GM23338 (cell line): ENCODE data around the gene MAPK11. TPM values are rescaled to one million over a fixed set of nuclear protein-coding genes. Genes with fewer than 3 reads are reported as not detected.

ENCODE experiments used
- ATAC-seq: fragments of 200-7000 bp; cut with Tn5 transposase; 3 replicates; pipeline ENCODE4 v1.9.1; 2020
- DNase-seq: peaks from one replicate; pipeline ENCODE4 v3.0.0-alpha.2; 2015; ENCODE audit warnings: low spot score
- H2AFZ ChIP-seq: fragments of 200-600 bp; sonication (generic); 2 replicates; pipeline ENCODE4 v1.8.0; 2016; ENCODE audit warnings: antibody characterized with exemption, mild to moderate bottlenecking, moderate library complexity
- H3F3A ChIP-seq: fragments of 200-600 bp; sonication (generic); replicated peaks from 2 replicates; pipeline ENCODE4 v1.8.0; 2017; ENCODE audit warnings: antibody characterized with exemption, mixed run types, low read depth
- H3K27ac ChIP-seq: fragments of 200-600 bp; sonication (generic); 2 replicates; pipeline ENCODE4 v1.6.1; 2016; ENCODE audit warnings: low read depth
- H3K27me3 ChIP-seq: fragments of 200-600 bp; sonication (generic); 2 replicates; pipeline ENCODE4 v1.8.0; 2016; ENCODE audit warnings: mild to moderate bottlenecking, mixed run types, moderate library complexity; ENCODE audit not compliant: insufficient read depth
- H3K36me3 ChIP-seq: fragments of 200-600 bp; sonication (generic); 2 replicates; pipeline ENCODE4 v1.8.0; 2016; ENCODE audit warnings: mild to moderate bottlenecking; ENCODE audit not compliant: insufficient read depth
- H3K4me1 ChIP-seq: fragments of 200-600 bp; sonication (generic); 2 replicates; pipeline ENCODE4 v1.8.0; 2016; ENCODE audit warnings: mild to moderate bottlenecking, moderate library complexity; ENCODE audit not compliant: insufficient read depth
- H3K4me2 ChIP-seq: fragments of 200-600 bp; sonication (generic); 2 replicates; pipeline ENCODE4 v1.7.1; 2017; ENCODE audit warnings: mixed run types
- H3K4me3 ChIP-seq: fragments of 200-600 bp; sonication (generic); 2 replicates; pipeline ENCODE4 v1.6.1; 2016; ENCODE audit warnings: mixed run types
- H3K79me2 ChIP-seq: fragments of 200-600 bp; sonication (generic); replicated peaks from 2 replicates; pipeline ENCODE4 v1.8.0; 2017; ENCODE audit warnings: mild to moderate bottlenecking; ENCODE audit not compliant: insufficient read depth
- H3K9me2 ChIP-seq: fragments of 200-600 bp; sonication (generic); 2 replicates; pipeline ENCODE4 v1.8.0; 2017; ENCODE audit not compliant: insufficient read depth
- H4K20me1 ChIP-seq: fragments of 200-600 bp; sonication (generic); replicated peaks from 2 replicates; pipeline ENCODE4 v1.8.0; 2017; ENCODE audit warnings: mild to moderate bottlenecking; ENCODE audit not compliant: insufficient read depth
- H3K27ac Mint-ChIP-seq: 2 replicates; pipeline ENCODE4 v1.8.0; 2020; ENCODE audit warnings: inconsistent platforms, mild to moderate bottlenecking, moderate library complexity, mixed read lengths
- H3K27me3 Mint-ChIP-seq: 3 replicates; pipeline ENCODE4 v1.8.0; 2022; ENCODE audit warnings: low read depth, mild to moderate bottlenecking, moderate library complexity, mixed read lengths, inconsistent platforms; ENCODE audit not compliant: insufficient read depth, poor library complexity
- H3K36me3 Mint-ChIP-seq: 3 replicates; pipeline ENCODE4 v1.8.0; 2021; ENCODE audit warnings: low read depth, mild to moderate bottlenecking, inconsistent platforms, moderate library complexity, mixed read lengths
- H3K4me1 Mint-ChIP-seq: 3 replicates; pipeline ENCODE4 v1.8.0; 2020; ENCODE audit warnings: mild to moderate bottlenecking, inconsistent platforms, mixed read lengths
- H3K4me3 Mint-ChIP-seq: 3 replicates; pipeline ENCODE4 v1.8.0; 2021; ENCODE audit warnings: moderate library complexity, mild to moderate bottlenecking, inconsistent platforms, mixed read lengths
- H3K9me3 Mint-ChIP-seq: 3 replicates; pipeline ENCODE4 v1.8.0; 2020; ENCODE audit warnings: moderate library complexity, mild to moderate bottlenecking, inconsistent platforms, mixed read lengths
- CREB1 ChIP-seq: fragments of 250-450 bp; sonication (Bioruptor Pico); IDR thresholded peaks from 2 replicates; pipeline ENCODE4 v1.5.0; 2020; ENCODE audit warnings: low read depth, mild to moderate bottlenecking, moderate library complexity
- EZH2 ChIP-seq: fragments of 200-600 bp; sonication (generic); IDR thresholded peaks from one replicate; pipeline ENCODE4 v1.8.0; 2017; ENCODE audit warnings: antibody characterized with exemption, mild to moderate bottlenecking, low read depth; ENCODE audit not compliant: unreplicated experiment
- EZH2phosphoT487 ChIP-seq: fragments of 200-600 bp; sonication (generic); IDR thresholded peaks from one replicate; pipeline ENCODE4 v1.8.1; 2018; ENCODE audit warnings: antibody characterized with exemption; ENCODE audit not compliant: unreplicated experiment
- JUNB ChIP-seq: IDR thresholded peaks from one replicate; pipeline ENCODE4 v1.6.1; 2016; ENCODE audit warnings: antibody characterized with exemption; ENCODE audit not compliant: unreplicated experiment
- NANOG ChIP-seq: IDR thresholded peaks from 2 replicates; pipeline ENCODE4 v1.6.1; 2016; ENCODE audit warnings: antibody characterized with exemption, borderline replicate concordance
- POLR2AphosphoS5 ChIP-seq: IDR thresholded peaks from 2 replicates; pipeline ENCODE4 v1.6.1; 2016; ENCODE audit warnings: antibody characterized with exemption, low read depth
- STAT1 ChIP-seq: IDR thresholded peaks from one replicate; pipeline ENCODE4 v1.6.1; 2016; ENCODE audit warnings: antibody characterized with exemption; ENCODE audit not compliant: unreplicated experiment
- ZNF114 ChIP-seq: fragments of 250-450 bp; sonication (Bioruptor Pico); IDR thresholded peaks from 2 replicates; pipeline ENCODE4 v1.5.0; 2020; ENCODE audit warnings: mild to moderate bottlenecking, moderate library complexity
- ZNF331 ChIP-seq: fragments of 250-450 bp; sonication (Bioruptor Pico); IDR thresholded peaks from 2 replicates; pipeline ENCODE4 v1.5.0; 2020; ENCODE audit warnings: low read depth, mild to moderate bottlenecking, moderate library complexity
- polyA plus RNA-seq: library from polyadenylated mRNA; unstranded; fragments of >200 nt; fragmentation: Nextera tagmentation; extraction: Ambion mirVana; gene quantifications from 2 replicates; pipeline ENCODE4 v1.2.1, GENCODE V29; 2016
- total RNA-seq: library from RNA; depleted of rRNA; stranded (reverse); fragments of >200 nt; shearing (Covaris generic); gene quantifications from 2 replicates; pipeline ENCODE4 v1.2.3, GENCODE V29; 2014
- TF ChIP-seq, protein P1 (sequence below), 2 experiments: fragments of 200-600 bp in 1 of 2; sonication (generic) in 1 of 2; conservative IDR thresholded peaks; 2 replicates each; pipeline versions ENCODE4 v1.5.1 to v1.6.1; 2016 to 2017; ENCODE audit warnings: antibody characterized with exemption in 2 of 2, low read depth in 2 of 2, mild to moderate bottlenecking in 2 of 2, moderate library complexity in 1 of 2
- TF ChIP-seq, protein P2 (sequence below): IDR thresholded peaks from one replicate; pipeline ENCODE4 v1.6.1; 2018; ENCODE audit warnings: antibody characterized with exemption; ENCODE audit not compliant: unreplicated experiment
- TF ChIP-seq, protein P3 (sequence below): IDR thresholded peaks from 2 replicates; pipeline ENCODE4 v1.6.1; 2016; ENCODE audit warnings: antibody characterized with exemption
- TF ChIP-seq, protein P4 (sequence below): fragments of 250-450 bp; sonication (Bioruptor Pico); IDR thresholded peaks from 2 replicates; pipeline ENCODE4 v1.5.0; 2020; ENCODE audit warnings: mild to moderate bottlenecking, moderate library complexity

The MAPK11 gene
- total and polyA plus RNA-seq, 2 experiments from 2014 or later: 0.34 to 1.9 TPM

DNA sequence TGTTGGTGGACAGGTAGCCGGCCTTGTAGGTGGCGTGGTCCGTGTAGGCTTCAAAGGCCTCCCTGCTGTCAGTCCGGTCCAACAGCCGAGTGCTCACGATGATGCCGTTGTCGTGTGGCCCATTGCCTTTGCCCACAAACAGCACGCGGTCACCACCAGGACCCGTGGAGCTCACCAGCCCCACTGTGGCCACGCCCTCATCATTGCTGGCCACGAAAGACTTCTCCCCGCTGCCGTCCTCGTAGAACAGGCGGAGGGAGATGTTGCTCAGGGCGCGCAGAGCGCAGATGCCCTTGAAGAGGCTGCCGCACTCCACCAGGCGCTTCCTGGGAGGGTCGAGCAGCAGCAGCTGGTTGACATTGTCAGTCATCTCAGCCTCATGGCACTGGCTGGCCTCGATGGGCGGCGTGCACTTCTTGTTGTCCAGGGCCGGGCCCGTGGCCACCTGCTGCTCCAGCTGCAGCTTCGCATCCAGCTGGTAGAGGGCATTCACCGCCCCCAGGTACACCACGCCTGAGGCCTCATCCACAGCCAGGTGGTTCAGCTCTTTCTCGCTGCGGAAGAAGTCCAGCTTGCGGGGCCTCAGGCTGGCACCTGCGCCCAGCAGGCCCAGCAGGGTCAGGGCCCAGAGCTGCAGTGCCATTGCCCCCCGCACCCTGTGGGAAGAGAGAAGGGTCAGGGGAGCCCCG, 19.9 kb upstream of the MAPK11 start:
- H3K27me3 ChIP-seq: no peaks in the 10 kb centered on the region
- H3K9me2 ChIP-seq: no peaks in the 10 kb centered on the region
- no peak overlapping the region for H3K27ac ChIP-seq
- Mint-ChIP-seq H3K27me3 (peaks cover 12% of the 10 kb centered on the region), H3K27ac (no peak overlapping the region), H3K9me3 (no peaks in the 10 kb centered on the region; the same call in 2 of the 3 replicates), H3K4me1 (peaks cover 12% of the 10 kb centered on the region), H3K4me3 (no peak overlapping the region), H3K36me3 (peaks cover 12% of the 10 kb centered on the region)
- H3K4me2 ChIP-seq: no peak overlapping the region
- no peaks in the 10 kb centered on the region for H3F3A ChIP-seq
- no peaks in the 10 kb centered on the region; the same call in 1 of the 2 replicates for H4K20me1 ChIP-seq
- H3K4me3 ChIP-seq: no peak overlapping the region
- no peaks in the 10 kb centered on the region for H3K36me3 ChIP-seq
- peaks cover 20% of the 10 kb centered on the region for H3K4me1 ChIP-seq
- H2AFZ ChIP-seq: no peak overlapping the region
- H3K79me2 ChIP-seq: peaks cover 22% of the 10 kb centered on the region
- ATAC-seq: no peak
- TF ChIP-seq, protein P1, sequence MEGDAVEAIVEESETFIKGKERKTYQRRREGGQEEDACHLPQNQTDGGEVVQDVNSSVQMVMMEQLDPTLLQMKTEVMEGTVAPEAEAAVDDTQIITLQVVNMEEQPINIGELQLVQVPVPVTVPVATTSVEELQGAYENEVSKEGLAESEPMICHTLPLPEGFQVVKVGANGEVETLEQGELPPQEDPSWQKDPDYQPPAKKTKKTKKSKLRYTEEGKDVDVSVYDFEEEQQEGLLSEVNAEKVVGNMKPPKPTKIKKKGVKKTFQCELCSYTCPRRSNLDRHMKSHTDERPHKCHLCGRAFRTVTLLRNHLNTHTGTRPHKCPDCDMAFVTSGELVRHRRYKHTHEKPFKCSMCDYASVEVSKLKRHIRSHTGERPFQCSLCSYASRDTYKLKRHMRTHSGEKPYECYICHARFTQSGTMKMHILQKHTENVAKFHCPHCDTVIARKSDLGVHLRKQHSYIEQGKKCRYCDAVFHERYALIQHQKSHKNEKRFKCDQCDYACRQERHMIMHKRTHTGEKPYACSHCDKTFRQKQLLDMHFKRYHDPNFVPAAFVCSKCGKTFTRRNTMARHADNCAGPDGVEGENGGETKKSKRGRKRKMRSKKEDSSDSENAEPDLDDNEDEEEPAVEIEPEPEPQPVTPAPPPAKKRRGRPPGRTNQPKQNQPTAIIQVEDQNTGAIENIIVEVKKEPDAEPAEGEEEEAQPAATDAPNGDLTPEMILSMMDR (conservative IDR thresholded peaks at IDR 0.05; ENCODE audit: low read depth in 2 of 2): no peak
- TF ChIP-seq STAT1 (no peak), EZH2phosphoT487 (no peak), POLR2AphosphoS5 (no peak), ZNF114 (CRISPR knock-in tag) (no peak), ZNF331 (CRISPR knock-in tag) (no peak), JUNB (no peak), NANOG (no peak), EZH2 (no peak), CREB1 (CRISPR knock-in tag) (no peak)
- TF ChIP-seq, protein P2, sequence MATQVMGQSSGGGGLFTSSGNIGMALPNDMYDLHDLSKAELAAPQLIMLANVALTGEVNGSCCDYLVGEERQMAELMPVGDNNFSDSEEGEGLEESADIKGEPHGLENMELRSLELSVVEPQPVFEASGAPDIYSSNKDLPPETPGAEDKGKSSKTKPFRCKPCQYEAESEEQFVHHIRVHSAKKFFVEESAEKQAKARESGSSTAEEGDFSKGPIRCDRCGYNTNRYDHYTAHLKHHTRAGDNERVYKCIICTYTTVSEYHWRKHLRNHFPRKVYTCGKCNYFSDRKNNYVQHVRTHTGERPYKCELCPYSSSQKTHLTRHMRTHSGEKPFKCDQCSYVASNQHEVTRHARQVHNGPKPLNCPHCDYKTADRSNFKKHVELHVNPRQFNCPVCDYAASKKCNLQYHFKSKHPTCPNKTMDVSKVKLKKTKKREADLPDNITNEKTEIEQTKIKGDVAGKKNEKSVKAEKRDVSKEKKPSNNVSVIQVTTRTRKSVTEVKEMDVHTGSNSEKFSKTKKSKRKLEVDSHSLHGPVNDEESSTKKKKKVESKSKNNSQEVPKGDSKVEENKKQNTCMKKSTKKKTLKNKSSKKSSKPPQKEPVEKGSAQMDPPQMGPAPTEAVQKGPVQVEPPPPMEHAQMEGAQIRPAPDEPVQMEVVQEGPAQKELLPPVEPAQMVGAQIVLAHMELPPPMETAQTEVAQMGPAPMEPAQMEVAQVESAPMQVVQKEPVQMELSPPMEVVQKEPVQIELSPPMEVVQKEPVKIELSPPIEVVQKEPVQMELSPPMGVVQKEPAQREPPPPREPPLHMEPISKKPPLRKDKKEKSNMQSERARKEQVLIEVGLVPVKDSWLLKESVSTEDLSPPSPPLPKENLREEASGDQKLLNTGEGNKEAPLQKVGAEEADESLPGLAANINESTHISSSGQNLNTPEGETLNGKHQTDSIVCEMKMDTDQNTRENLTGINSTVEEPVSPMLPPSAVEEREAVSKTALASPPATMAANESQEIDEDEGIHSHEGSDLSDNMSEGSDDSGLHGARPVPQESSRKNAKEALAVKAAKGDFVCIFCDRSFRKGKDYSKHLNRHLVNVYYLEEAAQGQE: no peak
- TF ChIP-seq, protein P3, sequence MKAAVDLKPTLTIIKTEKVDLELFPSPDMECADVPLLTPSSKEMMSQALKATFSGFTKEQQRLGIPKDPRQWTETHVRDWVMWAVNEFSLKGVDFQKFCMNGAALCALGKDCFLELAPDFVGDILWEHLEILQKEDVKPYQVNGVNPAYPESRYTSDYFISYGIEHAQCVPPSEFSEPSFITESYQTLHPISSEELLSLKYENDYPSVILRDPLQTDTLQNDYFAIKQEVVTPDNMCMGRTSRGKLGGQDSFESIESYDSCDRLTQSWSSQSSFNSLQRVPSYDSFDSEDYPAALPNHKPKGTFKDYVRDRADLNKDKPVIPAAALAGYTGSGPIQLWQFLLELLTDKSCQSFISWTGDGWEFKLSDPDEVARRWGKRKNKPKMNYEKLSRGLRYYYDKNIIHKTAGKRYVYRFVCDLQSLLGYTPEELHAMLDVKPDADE: no peak
- TF ChIP-seq, protein P4, sequence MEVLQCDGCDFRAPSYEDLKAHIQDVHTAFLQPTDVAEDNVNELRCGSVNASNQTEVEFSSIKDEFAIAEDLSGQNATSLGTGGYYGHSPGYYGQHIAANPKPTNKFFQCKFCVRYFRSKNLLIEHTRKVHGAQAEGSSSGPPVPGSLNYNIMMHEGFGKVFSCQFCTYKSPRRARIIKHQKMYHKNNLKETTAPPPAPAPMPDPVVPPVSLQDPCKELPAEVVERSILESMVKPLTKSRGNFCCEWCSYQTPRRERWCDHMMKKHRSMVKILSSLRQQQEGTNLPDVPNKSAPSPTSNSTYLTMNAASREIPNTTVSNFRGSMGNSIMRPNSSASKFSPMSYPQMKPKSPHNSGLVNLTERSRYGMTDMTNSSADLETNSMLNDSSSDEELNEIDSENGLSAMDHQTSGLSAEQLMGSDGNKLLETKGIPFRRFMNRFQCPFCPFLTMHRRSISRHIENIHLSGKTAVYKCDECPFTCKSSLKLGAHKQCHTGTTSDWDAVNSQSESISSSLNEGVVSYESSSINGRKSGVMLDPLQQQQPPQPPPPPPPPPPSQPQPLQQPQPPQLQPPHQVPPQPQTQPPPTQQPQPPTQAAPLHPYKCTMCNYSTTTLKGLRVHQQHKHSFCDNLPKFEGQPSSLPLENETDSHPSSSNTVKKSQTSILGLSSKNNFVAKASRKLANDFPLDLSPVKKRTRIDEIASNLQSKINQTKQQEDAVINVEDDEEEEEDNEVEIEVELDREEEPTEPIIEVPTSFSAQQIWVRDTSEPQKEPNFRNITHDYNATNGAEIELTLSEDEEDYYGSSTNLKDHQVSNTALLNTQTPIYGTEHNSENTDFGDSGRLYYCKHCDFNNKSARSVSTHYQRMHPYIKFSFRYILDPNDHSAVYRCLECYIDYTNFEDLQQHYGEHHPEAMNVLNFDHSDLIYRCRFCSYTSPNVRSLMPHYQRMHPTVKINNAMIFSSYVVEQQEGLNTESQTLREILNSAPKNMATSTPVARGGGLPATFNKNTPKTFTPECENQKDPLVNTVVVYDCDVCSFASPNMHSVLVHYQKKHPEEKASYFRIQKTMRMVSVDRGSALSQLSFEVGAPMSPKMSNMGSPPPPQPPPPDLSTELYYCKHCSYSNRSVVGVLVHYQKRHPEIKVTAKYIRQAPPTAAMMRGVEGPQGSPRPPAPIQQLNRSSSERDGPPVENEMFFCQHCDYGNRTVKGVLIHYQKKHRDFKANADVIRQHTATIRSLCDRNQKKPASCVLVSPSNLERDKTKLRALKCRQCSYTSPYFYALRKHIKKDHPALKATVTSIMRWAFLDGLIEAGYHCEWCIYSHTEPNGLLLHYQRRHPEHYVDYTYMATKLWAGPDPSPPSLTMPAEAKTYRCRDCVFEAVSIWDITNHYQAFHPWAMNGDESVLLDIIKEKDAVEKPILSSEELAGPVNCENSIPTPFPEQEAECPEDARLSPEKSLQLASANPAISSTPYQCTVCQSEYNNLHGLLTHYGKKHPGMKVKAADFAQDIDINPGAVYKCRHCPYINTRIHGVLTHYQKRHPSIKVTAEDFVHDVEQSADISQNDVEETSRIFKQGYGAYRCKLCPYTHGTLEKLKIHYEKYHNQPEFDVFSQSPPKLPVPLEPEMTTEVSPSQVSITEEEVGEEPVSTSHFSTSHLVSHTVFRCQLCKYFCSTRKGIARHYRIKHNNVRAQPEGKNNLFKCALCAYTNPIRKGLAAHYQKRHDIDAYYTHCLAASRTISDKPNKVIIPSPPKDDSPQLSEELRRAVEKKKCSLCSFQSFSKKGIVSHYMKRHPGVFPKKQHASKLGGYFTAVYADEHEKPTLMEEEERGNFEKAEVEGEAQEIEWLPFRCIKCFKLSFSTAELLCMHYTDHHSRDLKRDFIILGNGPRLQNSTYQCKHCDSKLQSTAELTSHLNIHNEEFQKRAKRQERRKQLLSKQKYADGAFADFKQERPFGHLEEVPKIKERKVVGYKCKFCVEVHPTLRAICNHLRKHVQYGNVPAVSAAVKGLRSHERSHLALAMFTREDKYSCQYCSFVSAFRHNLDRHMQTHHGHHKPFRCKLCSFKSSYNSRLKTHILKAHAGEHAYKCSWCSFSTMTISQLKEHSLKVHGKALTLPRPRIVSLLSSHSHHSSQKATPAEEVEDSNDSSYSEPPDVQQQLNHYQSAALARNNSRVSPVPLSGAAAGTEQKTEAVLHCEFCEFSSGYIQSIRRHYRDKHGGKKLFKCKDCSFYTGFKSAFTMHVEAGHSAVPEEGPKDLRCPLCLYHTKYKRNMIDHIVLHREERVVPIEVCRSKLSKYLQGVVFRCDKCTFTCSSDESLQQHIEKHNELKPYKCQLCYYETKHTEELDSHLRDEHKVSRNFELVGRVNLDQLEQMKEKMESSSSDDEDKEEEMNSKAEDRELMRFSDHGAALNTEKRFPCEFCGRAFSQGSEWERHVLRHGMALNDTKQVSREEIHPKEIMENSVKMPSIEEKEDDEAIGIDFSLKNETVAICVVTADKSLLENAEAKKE: no peak
- DNase-seq: no peak
